GM19239 (cell line): Measurements from ENCODE around the gene IGFL2.
"Not testable (repeated sequence)": the region's sequence is repeated elsewhere in the genome, so short reads cannot be mapped to it uniquely, and the experiment has no call there.

ENCODE experiments used
- DNase-seq: peaks from one replicate; pipeline ENCODE4 v3.0.0; 2011; ENCODE audit warnings: low spot score; ENCODE audit not compliant: insufficient read length
- FAIRE-seq: peaks from 2 replicates; lab custom pipeline; 2011; peaks lifted over from hg19 to GRCh38; lab: Jason Lieb, UNC

Gene IGFL2

GRCh38 chr19:46137915-46138473 lies 10.0 kb upstream of the IGFL2 start:
- no peak for DNase-seq

GRCh38 chr19:46141421-46141820 lies 6.6 kb upstream of the IGFL2 start:
- no peak for FAIRE-seq
- no peak for DNase-seq

More at GRCh38 chr19:46137915-46138473, 10.0 kb upstream of the IGFL2 start:
- FAIRE-seq, result no peak

DNA sequence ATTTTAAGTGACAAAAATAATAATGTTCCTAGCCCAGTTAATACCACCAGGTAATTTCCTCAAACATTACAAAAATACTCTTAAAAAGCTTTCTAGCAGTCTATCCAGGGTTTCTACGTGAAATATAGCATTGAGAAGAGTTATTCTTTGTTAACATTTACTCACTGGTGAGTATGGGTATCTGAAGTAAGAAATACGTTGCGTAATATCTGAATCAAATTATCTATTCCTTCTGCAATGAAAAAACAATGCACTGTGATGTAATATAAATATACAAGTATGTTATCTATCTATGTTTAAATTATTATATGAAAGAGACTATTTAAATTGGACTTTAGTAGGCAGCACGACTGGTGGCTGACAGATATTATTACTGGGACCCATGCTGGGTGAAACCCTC lies 5.7 kb upstream of the IGFL2 start:
- DNase-seq, result no peak
- FAIRE-seq, result no peak

- DNase-seq (no peak), FAIRE-seq (no peak)
These were observed 3.3 kb upstream of the IGFL2 start for GRCh38 chr19:46144756-46145155.

- FAIRE-seq (no peak), DNase-seq (no peak)
These were observed 785 bp upstream of the IGFL2 start for GRCh38 chr19:46147166-46147740.

GRCh38 chr19:46150606-46151005 lies 2.6 kb downstream of the IGFL2 start:
- no peak for FAIRE-seq
- DNase-seq, result no peak

GRCh38 chr19:46155237-46155636 lies 7.2 kb downstream of the IGFL2 start:
- FAIRE-seq (no peak), DNase-seq (no peak)

- no peak for FAIRE-seq
These were observed 11.6 kb downstream of the IGFL2 start for GRCh38 chr19:46159418-46160232.

DNA sequence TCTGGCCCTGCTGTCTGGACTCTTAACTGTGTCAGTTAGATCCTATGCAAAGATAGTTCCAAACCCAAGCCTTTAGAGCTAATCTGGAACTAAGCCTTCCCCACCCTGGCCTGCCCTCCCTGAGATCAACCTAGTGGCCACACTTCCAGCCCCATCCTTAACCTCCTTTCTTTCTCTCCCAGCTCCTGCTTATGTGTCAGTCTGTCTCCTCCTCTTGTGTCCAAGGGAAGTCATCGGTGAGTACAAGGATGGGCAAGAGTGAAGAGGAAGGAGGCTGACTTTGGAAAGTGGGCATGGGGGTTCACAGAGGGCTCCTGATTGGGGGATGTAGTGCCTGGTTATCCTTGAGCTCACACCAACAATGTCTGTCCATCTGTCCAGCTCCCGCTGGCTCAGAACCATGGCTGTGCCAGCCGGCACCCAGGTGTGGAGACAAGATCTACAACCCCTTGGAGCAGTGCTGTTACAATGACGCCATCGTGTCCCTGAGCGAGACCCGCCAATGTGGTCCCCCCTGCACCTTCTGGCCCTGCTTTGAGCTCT lies 12.3 kb downstream of the IGFL2 start:
- DNase-seq (no peak), FAIRE-seq (no peak)

More at GRCh38 chr19:46159418-46160232, 11.6 kb downstream of the IGFL2 start:
- DNase-seq, result no peak

DNA sequence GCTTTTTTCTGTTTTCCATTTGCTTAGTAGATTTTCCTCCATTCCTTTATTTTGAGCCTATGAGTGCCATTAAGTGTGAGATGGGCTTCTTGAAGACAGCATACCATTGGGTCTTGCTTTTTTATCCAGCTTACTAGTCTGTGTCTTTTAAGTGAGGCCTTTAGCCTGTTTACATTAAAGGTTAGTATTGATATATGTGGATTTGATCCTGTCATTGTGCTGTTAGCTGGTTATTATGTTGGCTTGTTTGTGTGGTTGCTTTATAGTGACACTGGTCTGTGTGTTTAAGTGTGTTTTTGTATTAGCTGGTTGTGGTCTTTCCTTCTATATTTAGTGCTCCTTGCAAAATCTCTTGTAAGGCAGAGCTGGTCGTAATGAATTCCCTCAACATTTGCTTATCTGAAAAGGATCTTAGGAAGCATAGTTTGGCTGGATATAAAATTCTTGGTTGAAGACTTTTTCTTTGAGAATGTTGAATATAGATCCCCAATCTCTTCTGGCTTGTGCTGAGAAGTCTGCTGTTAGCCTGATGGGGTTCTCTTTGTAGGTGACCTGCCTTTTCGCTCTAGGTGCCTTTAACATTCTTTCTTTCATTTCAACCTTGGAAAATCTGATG lies 13.7 kb downstream of the IGFL2 start:
- DNase-seq, FAIRE-seq: not testable (repeated sequence)

GRCh38 chr19:46162731-46163130 lies 14.7 kb downstream of the IGFL2 start:
- no peak for DNase-seq
- no peak for FAIRE-seq

- DNase-seq (no peak), FAIRE-seq (no peak)
These were observed 25.9 kb downstream of the IGFL2 start for GRCh38 chr19:46173886-46174480.

GRCh38 chr19:46176116-46176860 lies 28.2 kb downstream of the IGFL2 start:
- FAIRE-seq (no peak), DNase-seq (no peak)

- FAIRE-seq (no peak), DNase-seq (no peak)
These were observed 31.2 kb downstream of the IGFL2 start for GRCh38 chr19:46179076-46179759.

GRCh38 chr19:46180701-46181387 lies 32.8 kb downstream of the IGFL2 start:
- FAIRE-seq, result no peak
- no peak for DNase-seq

DNA sequence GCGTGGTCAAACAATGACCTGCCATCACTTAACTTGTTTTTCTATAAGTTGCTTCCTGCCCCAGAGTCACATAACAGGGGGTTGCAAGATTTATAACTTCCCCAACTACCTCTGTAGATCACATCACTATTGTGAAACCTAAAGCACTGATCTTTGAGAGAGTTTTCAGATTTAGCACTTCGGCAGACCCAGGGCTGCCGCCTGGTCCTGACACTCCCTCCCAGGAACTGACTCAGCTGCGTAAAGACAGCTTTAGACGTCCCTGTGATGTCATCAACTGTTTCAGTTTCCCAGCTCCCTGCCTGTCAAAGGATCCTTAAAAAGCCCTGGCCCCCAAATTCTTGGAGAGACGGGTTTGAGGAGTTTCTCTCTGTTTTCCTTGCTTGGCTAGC lies 33.3 kb downstream of the IGFL2 start:
- DNase-seq, result no peak
- no peak for FAIRE-seq

GRCh38 chr19:46182476-46182875 lies 34.4 kb downstream of the IGFL2 start:
- FAIRE-seq, result no peak
- DNase-seq, result no peak
